Fibroblast of pulmonary artery (primary cell): ENCODE data around the gene IL1RAPL2.

Experiments
- DNase-seq: peaks from one replicate; pipeline ENCODE4 v3.0.0-alpha.2; 2010; ENCODE audit warnings: low read depth
- H3K4me3 ChIP-seq: replicated peaks from 2 replicates; pipeline ENCODE4 v1.5.1; 2011; ENCODE audit warnings: low read depth, mild to moderate bottlenecking, control low read depth, low read length, moderate library complexity
- TF ChIP-seq, protein P1 (sequence below): IDR thresholded peaks from 2 replicates; pipeline ENCODE4 v1.5.1; 2011; ENCODE audit warnings: mild to moderate bottlenecking, control low read depth, low read length, inconsistent platforms; ENCODE audit errors: missing control alignments

The IL1RAPL2 gene

GRCh38 chrX:105645667-105646357, 1079.8 kb downstream of the IL1RAPL2 start:
- no peak overlapping the region for H3K4me3 ChIP-seq
- DNase-seq, result no peak
- TF ChIP-seq, protein P1, sequence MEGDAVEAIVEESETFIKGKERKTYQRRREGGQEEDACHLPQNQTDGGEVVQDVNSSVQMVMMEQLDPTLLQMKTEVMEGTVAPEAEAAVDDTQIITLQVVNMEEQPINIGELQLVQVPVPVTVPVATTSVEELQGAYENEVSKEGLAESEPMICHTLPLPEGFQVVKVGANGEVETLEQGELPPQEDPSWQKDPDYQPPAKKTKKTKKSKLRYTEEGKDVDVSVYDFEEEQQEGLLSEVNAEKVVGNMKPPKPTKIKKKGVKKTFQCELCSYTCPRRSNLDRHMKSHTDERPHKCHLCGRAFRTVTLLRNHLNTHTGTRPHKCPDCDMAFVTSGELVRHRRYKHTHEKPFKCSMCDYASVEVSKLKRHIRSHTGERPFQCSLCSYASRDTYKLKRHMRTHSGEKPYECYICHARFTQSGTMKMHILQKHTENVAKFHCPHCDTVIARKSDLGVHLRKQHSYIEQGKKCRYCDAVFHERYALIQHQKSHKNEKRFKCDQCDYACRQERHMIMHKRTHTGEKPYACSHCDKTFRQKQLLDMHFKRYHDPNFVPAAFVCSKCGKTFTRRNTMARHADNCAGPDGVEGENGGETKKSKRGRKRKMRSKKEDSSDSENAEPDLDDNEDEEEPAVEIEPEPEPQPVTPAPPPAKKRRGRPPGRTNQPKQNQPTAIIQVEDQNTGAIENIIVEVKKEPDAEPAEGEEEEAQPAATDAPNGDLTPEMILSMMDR, result no peak

DNA sequence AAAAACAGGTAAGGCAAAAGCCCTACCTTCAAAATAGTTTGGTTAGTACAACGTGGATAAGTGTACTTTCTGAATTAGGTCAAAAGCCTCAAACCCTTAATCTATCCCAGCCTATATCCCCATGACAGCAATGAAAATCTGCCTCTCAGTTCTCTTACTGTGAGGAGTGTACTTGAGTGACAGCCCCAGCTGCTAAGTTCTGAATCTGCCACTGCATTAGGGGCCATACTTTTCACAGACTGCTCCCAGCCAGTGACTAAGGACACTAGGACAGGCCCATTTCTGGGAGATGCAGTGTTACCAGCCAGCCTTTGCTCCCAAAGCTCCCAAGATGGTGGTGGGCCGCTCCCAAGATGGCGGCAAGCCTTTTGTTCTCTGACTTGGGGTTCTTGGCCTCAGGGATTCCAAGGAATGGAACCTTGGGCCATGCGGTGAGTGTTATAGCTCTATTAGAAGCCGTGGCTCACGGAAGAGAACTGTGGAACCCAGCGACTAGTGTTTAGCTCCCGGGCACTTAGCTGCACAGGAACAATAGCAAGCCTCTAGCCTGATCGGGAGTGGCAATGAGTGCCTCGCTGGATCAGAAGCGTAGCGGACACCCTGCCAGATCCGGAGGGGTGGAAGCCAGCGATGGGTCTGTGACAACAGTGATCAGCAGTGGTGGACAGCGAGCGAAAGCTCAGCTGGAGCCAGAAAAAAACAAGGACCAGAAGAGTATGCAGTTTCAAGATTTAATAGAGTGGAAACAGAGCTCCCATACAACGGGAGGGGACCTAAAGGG, 1080.8 kb downstream of the IL1RAPL2 start:
- TF ChIP-seq, protein P1, result no peak
- no peak overlapping the region for H3K4me3 ChIP-seq
- DNase-seq, result no peak

DNA sequence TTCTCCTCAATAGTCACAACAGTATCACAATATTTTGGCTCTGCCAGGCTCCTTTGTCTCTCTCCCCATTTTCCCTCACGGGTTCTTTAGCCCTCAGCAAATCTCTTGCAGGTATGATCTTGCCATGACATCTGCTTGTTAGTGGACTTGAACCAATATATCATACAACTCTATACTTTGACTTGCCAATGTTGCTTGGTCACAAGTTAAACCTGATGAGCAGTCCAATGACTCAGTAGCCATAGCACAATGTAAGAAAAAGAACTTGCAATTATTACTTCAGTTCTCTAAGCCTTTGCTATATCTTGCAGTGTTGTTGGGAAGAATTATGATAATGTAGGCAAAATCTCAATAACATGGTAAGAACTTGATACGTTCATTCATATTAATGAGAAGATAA, 1081.8 kb downstream of the IL1RAPL2 start:
- H3K4me3 ChIP-seq, result no peak overlapping the region
- TF ChIP-seq, protein P1, result no peak
- DNase-seq, result no peak

DNA sequence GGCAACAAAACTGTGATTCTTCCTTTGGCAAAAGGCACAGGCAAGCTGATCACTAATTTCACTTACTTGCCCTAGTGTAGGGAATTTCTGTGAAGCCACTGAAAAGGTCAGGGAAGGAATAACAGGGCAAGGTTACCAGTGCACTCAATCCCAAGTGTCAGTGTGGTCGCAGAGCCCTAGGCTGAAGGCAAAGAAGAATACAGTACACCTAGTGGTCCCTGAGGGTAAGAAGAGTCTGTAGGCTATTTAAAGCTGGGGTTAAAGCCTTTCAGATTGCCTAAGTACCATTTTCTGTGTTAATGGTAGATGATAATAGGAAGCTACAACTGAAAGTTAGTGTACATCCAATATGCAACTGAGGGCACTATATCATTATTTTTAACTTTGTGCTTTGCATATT, 1082.7 kb downstream of the IL1RAPL2 start:
- DNase-seq, result no peak
- TF ChIP-seq, protein P1, result no peak
- H3K4me3 ChIP-seq, result no peak overlapping the region

DNA sequence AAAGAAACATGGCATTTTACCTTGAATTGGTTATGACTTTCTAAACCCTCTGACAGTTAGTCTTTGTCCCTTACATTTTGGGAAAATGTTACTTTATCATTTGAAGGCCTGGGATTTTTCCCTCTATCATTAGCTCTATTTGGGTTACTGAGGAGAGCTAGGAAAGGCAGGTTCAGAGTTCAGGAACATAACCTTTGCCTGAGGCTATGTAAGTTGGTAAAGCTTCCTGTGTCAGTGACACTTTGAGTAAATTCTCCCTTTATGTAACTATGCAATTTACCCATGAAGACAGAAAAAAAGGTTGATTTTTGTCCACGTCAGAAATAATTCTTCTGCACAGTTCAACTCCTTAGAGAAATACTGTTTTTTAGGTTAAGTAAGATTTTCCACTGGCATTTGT, 1084.6 kb downstream of the IL1RAPL2 start:
- TF ChIP-seq, protein P1, result no peak
- DNase-seq, result no peak

GRCh38 chrX:105650986-105651385, 1085.0 kb downstream of the IL1RAPL2 start:
- TF ChIP-seq, protein P1, result no peak
- H3K4me3 ChIP-seq, result no peak overlapping the region
- peak; percentile 10 for DNase-seq

More for the DNA sequence above, 1084.6 kb downstream of the IL1RAPL2 start:
- H3K4me3 ChIP-seq, result no peak overlapping the region

DNA sequence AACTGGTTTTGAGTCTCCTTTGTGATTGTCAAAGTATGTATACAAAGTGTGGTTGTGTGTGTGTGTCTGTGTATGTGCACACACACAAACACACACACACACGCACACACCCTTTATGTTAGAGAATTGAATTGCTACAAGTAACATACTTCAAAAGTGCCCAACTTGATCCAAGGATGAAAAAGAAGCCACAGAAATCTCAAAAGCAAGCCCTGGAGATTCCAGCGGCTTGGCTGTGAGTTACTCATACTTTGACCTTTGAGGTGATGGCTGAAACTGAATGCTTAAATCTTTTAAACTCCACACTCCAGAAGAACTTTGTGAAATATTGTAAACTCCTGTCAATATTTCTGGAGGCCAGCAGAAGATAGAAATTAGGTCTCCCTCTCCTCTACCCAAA, 1087.9 kb downstream of the IL1RAPL2 start:
- TF ChIP-seq, protein P1, result no peak
- DNase-seq, result peak; percentile 13
- H3K4me3 ChIP-seq, result no peak overlapping the region
